SK-N-SH treated with all-trans-retinoic acid at 6 μM for 48 hours (cell line): ENCODE results near the gene KCND2.

Source experiments
- ATAC-seq: fragments of 200-7000 bp; cut with Tn5 transposase; 3 replicates; pipeline ENCODE4 v1.9.1; 2020; ENCODE audit warnings: mild to moderate bottlenecking, moderate library complexity
- ARNTL ChIP-seq: fragments of 450-650 bp; formaldehyde crosslinking; IDR thresholded peaks from 2 replicates; pipeline ENCODE4 v1.5.0; 2020; ENCODE audit warnings: low read depth, mild to moderate bottlenecking, moderate library complexity, borderline replicate concordance
- BACH2 ChIP-seq: fragments of 250-450 bp; sonication (Bioruptor Pico); IDR thresholded peaks from 2 replicates; pipeline ENCODE4 v1.9.0; 2021; ENCODE audit warnings: mild to moderate bottlenecking, borderline replicate concordance
- CSDC2 ChIP-seq: fragments of 250-450 bp; sonication (Bioruptor Pico); IDR thresholded peaks from 2 replicates; pipeline ENCODE4 v1.5.0; 2020; ENCODE audit warnings: mild to moderate bottlenecking, moderate library complexity
- CSRNP3 ChIP-seq: fragments of 250-450 bp; sonication (Bioruptor Pico); IDR thresholded peaks from 2 replicates; pipeline ENCODE4 v1.5.1; 2021; ENCODE audit warnings: mild to moderate bottlenecking, moderate library complexity
- ESRRG ChIP-seq: fragments of 250-450 bp; sonication (Bioruptor Pico); IDR thresholded peaks from 2 replicates; pipeline ENCODE4 v1.6.1; 2021; ENCODE audit warnings: mild to moderate bottlenecking
- ISL1 ChIP-seq: fragments of 250-450 bp; sonication (Bioruptor Pico); IDR thresholded peaks from 2 replicates; pipeline ENCODE4 v2.1.2; 2022; ENCODE audit warnings: mild to moderate bottlenecking, moderate library complexity
- OSR1 ChIP-seq: fragments of 250-450 bp; sonication (Bioruptor Pico); IDR thresholded peaks from 2 replicates; pipeline ENCODE4 v1.8.0; 2022; ENCODE audit warnings: moderate library complexity, mild to moderate bottlenecking, inconsistent platforms
- PATZ1 ChIP-seq: fragments of 250-450 bp; sonication (Bioruptor Pico); IDR thresholded peaks from 2 replicates; pipeline ENCODE4 v1.8.0; 2020; ENCODE audit warnings: mild to moderate bottlenecking, moderate library complexity, borderline replicate concordance
- POU6F1 ChIP-seq: fragments of 250-450 bp; sonication (Bioruptor Pico); IDR thresholded peaks from 2 replicates; pipeline ENCODE4 v1.8.0; 2021; ENCODE audit warnings: low read depth, mild to moderate bottlenecking, moderate library complexity, borderline replicate concordance
- PPARA ChIP-seq: fragments of 250-450 bp; sonication (Bioruptor Pico); IDR thresholded peaks from 2 replicates; pipeline ENCODE4 v1.5.0; 2020; ENCODE audit warnings: mild to moderate bottlenecking, borderline replicate concordance
- RARB ChIP-seq: fragments of 250-450 bp; sonication (Bioruptor Pico); IDR thresholded peaks from 2 replicates; pipeline ENCODE4 v1.8.0; 2021; ENCODE audit warnings: mild to moderate bottlenecking, moderate library complexity
- SNAI2 ChIP-seq: fragments of 250-450 bp; sonication (Bioruptor Pico); IDR thresholded peaks from 2 replicates; pipeline ENCODE4 v1.5.0; 2020; ENCODE audit warnings: mild to moderate bottlenecking, moderate library complexity
- TCF4 ChIP-seq: fragments of 250-450 bp; sonication (Bioruptor Pico); IDR thresholded peaks from 2 replicates; pipeline ENCODE4 v1.8.0; 2021; ENCODE audit warnings: mild to moderate bottlenecking, moderate library complexity, borderline replicate concordance
- TOX ChIP-seq: fragments of 250-450 bp; sonication (Bioruptor Pico); IDR thresholded peaks from 2 replicates; pipeline ENCODE4 v1.8.0; 2021; ENCODE audit warnings: mild to moderate bottlenecking, moderate library complexity, borderline replicate concordance
- TSHZ2 ChIP-seq: fragments of 250-450 bp; sonication (Bioruptor Pico); IDR thresholded peaks from 2 replicates; pipeline ENCODE4 v1.5.0; 2020; ENCODE audit warnings: mild to moderate bottlenecking, moderate library complexity
- ZC3H10 ChIP-seq: fragments of 250-450 bp; sonication (Bioruptor Pico); IDR thresholded peaks from 2 replicates; pipeline ENCODE4 v1.5.1; 2021; ENCODE audit warnings: mild to moderate bottlenecking, moderate library complexity
- ZFP3 ChIP-seq: fragments of 250-450 bp; sonication (Bioruptor Pico); IDR thresholded peaks from 2 replicates; pipeline ENCODE4 v1.5.0; 2020; ENCODE audit warnings: mild to moderate bottlenecking, moderate library complexity
- ZFP30 ChIP-seq: fragments of 450-650 bp; formaldehyde crosslinking; IDR thresholded peaks from 2 replicates; pipeline ENCODE4 v1.5.0; 2022; ENCODE audit warnings: mild to moderate bottlenecking, moderate library complexity
- ZNF565 ChIP-seq: fragments of 450-650 bp; formaldehyde crosslinking; conservative IDR thresholded peaks from 2 replicates; pipeline ENCODE4 v1.5.0; 2020; ENCODE audit warnings: low read depth, mild to moderate bottlenecking, moderate library complexity
- ZNF8 ChIP-seq: fragments of 450-650 bp; formaldehyde crosslinking; IDR thresholded peaks from 2 replicates; pipeline ENCODE4 v1.5.0; 2020; ENCODE audit warnings: mild to moderate bottlenecking, moderate library complexity

KCND2 gene

GRCh38 chr7:120609136-120609753, 336.3 kb downstream of the KCND2 start:
- ATAC-seq = no peak
- no peak for TF ChIP-seq POU6F1 (CRISPR knock-in tag)
- TF ChIP-seq ARNTL (CRISPR knock-in tag) = no peak
- TF ChIP-seq ZNF8 (CRISPR knock-in tag) = no peak
- TF ChIP-seq PATZ1 (CRISPR knock-in tag) = no peak
- no peak for TF ChIP-seq ZNF565
- TF ChIP-seq TOX (CRISPR knock-in tag) = no peak

- TF ChIP-seq PATZ1 (CRISPR knock-in tag) = no peak
- TF ChIP-seq ZNF8 (CRISPR knock-in tag) = no peak
- no peak for TF ChIP-seq POU6F1 (CRISPR knock-in tag)
- TF ChIP-seq CSRNP3 (CRISPR knock-in tag) = no peak
- no peak for TF ChIP-seq OSR1 (CRISPR knock-in tag)
Observed at GRCh38 chr7:120611975-120612374, 339.0 kb downstream of the KCND2 start.

GRCh38 chr7:120615703-120616102, 342.7 kb downstream of the KCND2 start:
- TF ChIP-seq RARB (CRISPR knock-in tag) (no peak), ZC3H10 (CRISPR knock-in tag) (no peak), ZFP3 (CRISPR knock-in tag) (no peak), CSDC2 (CRISPR knock-in tag) (no peak)
- no peak for ATAC-seq

More at GRCh38 chr7:120611975-120612374, 339.0 kb downstream of the KCND2 start:
- ATAC-seq = no peak

GRCh38 chr7:120617275-120617674, 344.3 kb downstream of the KCND2 start:
- no peak for ATAC-seq
- TF ChIP-seq ISL1 (CRISPR knock-in tag) (no peak), OSR1 (CRISPR knock-in tag) (no peak), SNAI2 (CRISPR knock-in tag) (no peak), ARNTL (CRISPR knock-in tag) (no peak), ESRRG (no peak), TCF4 (CRISPR knock-in tag) (no peak), PPARA (no peak), ZNF565 (no peak), ZC3H10 (CRISPR knock-in tag) (no peak), BACH2 (no peak), TSHZ2 (CRISPR knock-in tag) (no peak), ZFP30 (CRISPR knock-in tag) (no peak), RARB (CRISPR knock-in tag) (no peak), CSRNP3 (CRISPR knock-in tag) (no peak), POU6F1 (CRISPR knock-in tag) (no peak), ZNF8 (CRISPR knock-in tag) (no peak)
